Stomach (tissue), 9 donors: ENCODE results near the gene TBC1D20. TPM values are rescaled to one million over a fixed set of nuclear protein-coding genes. Genes with fewer than 3 reads are reported as not detected.

Experiments
- DNase-seq, 2 donors: peaks; one replicate each; pipeline versions ENCODE4 v3.0.0 to v3.0.0-alpha.2; 2013 to 2019
- H3K27ac ChIP-seq, 5 donors: fragments of 200-600 bp in 4 of 5; sonication (generic) in 4 of 5; one replicate each; pipeline ENCODE4 v1.5.1; 2013 to 2019; ENCODE audit warnings: mild to moderate bottlenecking in 1 of 5, moderate library complexity in 1 of 5
- H3K27me3 ChIP-seq, 3 donors: fragments of 200-600 bp; sonication (generic); one replicate each; pipeline ENCODE4 v1.5.1; 2017 to 2019; ENCODE audit warnings: mixed run types in 1 of 3
- H3K36me3 ChIP-seq, 4 donors: fragments of 200-600 bp; sonication (generic); 1 replicate in 3 of 4; 2 replicates in 1 of 4; pipeline ENCODE4 v1.5.1; 2016 to 2019
- H3K4me1 ChIP-seq, 4 donors: fragments of 200-600 bp; sonication (generic); one replicate each; pipeline ENCODE4 v1.5.1; 2016 to 2019
- H3K4me3 ChIP-seq, 4 donors: fragments of 200-600 bp; sonication (generic) in 3 of 4; one replicate each; pipeline ENCODE4 v1.5.1; 2016 to 2019; ENCODE audit warnings: mild to moderate bottlenecking in 1 of 4
- H3K9me3 ChIP-seq, 4 donors: fragments of 200-600 bp; sonication (generic); one replicate each; pipeline ENCODE4 v1.5.1; 2016 to 2019
- CTCF ChIP-seq, 7 experiments: fragments of 450-650 bp in 4 of 7; fragments of 200-600 bp in 3 of 7; sonication (generic) in 3 of 7; IDR thresholded peaks; one replicate each; pipeline ENCODE4 v1.5.1; 2016 to 2019; ENCODE audit warnings: antibody characterized with exemption in 7 of 7, control low read depth in 2 of 7, mild to moderate bottlenecking in 1 of 7
- EP300 ChIP-seq: sonication (generic); formaldehyde crosslinking; IDR thresholded peaks from one replicate; pipeline ENCODE4 v1.6.1; 2017; ENCODE audit warnings: antibody characterized with exemption
- POLR2A ChIP-seq, 4 donors: fragments of 450-650 bp; IDR thresholded peaks; one replicate each; pipeline ENCODE4 v1.6.1; 2016; ENCODE audit warnings: antibody characterized with exemption in 4 of 4, control low read depth in 2 of 4, mild to moderate bottlenecking in 1 of 4, moderate library complexity in 1 of 4
- POLR2AphosphoS5 ChIP-seq, 3 donors: sonication (generic); formaldehyde crosslinking; IDR thresholded peaks; one replicate each; pipeline ENCODE4 v1.6.1; 2016; ENCODE audit warnings: antibody characterized with exemption in 3 of 3
- WGBS, 5 donors: extraction: QIAGEN DNeasy Blood & Tissue Kit in 3 of 5; methylation state at CpG; one replicate each; pipeline versions ENCODE4 v1.1.5 to v1.1.7; 2013 to 2018; 5-methylcytosine and 5-hydroxymethylcytosine counted together
- intact Hi-C: fragments of 100-400 bp; cut with DNase I; formaldehyde crosslinking; loops from one replicate; pipeline ENCODE4 v1.15.1; 2023; ENCODE audit warnings: low total_unique reads
- polyA plus RNA-seq, 3 donors: library from polyadenylated mRNA; stranded (reverse); fragments of 200-250 nt; gene quantifications; one replicate each; pipeline ENCODE4 v1.2.3, GENCODE V29; 2013
- total RNA-seq, 5 donors: library from RNA; depleted of rRNA; stranded (reverse); fragments of >200 nt; gene quantifications; one replicate each; pipeline versions ENCODE4 v1.1.0 to v1.2.3, GENCODE V29; 2014 to 2016
- donor health status: healthy with polysubstance abuse.
- donor health status: Bipolar disorder and iron deficiency.
- donor health status: healthy.

Gene TBC1D20
- total and polyA plus RNA-seq, 8 donors, result 7.5 to 43.3 (median 21.7) TPM

DNA sequence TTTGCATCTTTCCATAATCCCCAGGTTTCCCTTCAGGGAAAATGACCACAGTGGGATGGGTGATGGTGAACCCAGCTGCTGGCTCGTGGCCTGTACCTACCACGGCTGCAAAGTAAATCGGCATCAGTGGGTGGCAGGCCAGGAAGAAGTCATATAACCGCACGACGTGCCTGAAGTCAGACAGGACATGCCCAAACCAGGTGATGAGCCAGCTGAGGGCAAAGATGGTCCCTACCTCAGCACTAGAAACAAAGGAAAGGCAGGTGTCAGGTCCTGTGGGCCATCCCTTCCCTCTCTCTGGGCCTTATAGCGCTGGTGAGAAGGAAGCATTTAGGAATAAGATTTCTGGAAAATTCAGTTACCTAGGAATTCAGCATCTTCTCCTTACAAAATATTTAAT lies 22.2 kb downstream of the TBC1D20 start:
- Histone ChIP-seq H3K36me3 (peaks cover 74 to 100% (median 98%) of the 10 kb centered on the region in 4 donors), H3K27me3 (no peaks in the 10 kb centered on the region), H3K4me1 (peaks cover 15 to 46% (median 17%) of the 10 kb centered on the region in 4 donors), H3K4me3 (no peak overlapping the region), H3K9me3 (no peaks in the 10 kb centered on the region), H3K27ac (no peak overlapping the region)
- DNase-seq, result no peak
- 91 to 98% (median 95%) methylated on average over 7 of the region's 7 CpGs for WGBS, 5 donors
- intact Hi-C loops, result no loop called here
- TF ChIP-seq CTCF (IDR thresholded peaks at IDR 0.05) (no peak), POLR2A (IDR thresholded peaks at IDR 0.05) (no peak), POLR2AphosphoS5 (IDR thresholded peaks at IDR 0.05) (no peak), EP300 (no peak)

GRCh38 chr20:438571-439469 lies 23.5 kb downstream of the TBC1D20 start:
- H3K9me3 ChIP-seq, result no peaks in the 10 kb centered on the region
- peak overlapping the region in 3 of 5 donors; percentile 13 to 67 (median 47) for H3K27ac ChIP-seq
- peak in 1 of 2 donors; percentile 47 for DNase-seq
- 45 to 70% (median 63%) methylated on average over 16 to 18 of the region's 18 CpGs for WGBS, 5 donors
- TF ChIP-seq POLR2AphosphoS5 (IDR thresholded peaks at IDR 0.05), result no peak
- TF ChIP-seq POLR2A (IDR thresholded peaks at IDR 0.05), result no peak
- no peak for TF ChIP-seq CTCF (IDR thresholded peaks at IDR 0.05)
- no peak for TF ChIP-seq EP300
- H3K27me3 ChIP-seq, result no peaks in the 10 kb centered on the region
- peaks cover 77 to 100% (median 94%) of the 10 kb centered on the region in 4 donors for H3K36me3 ChIP-seq
- H3K4me3 ChIP-seq, result peak overlapping the region in 2 of 4 donors; percentile 6 to 14
- peaks cover 5 to 35% (median 8%) of the 10 kb centered on the region in 4 donors for H3K4me1 ChIP-seq
- intact Hi-C loops, result no loop called here

GRCh38 chr20:437787-438486 lies 24.4 kb downstream of the TBC1D20 start:
- 68 to 76% (median 73%) methylated on average over 6 of the region's 6 CpGs for WGBS, 5 donors
- Histone ChIP-seq H3K9me3 (no peaks in the 10 kb centered on the region), H3K4me1 (peaks cover 0 to 32% (median 8%) of the 10 kb centered on the region in 4 donors), H3K27ac (peak overlapping the region in 3 of 5 donors; percentile 13 to 67 (median 47)), H3K4me3 (peak overlapping the region in 1 of 4 donors; percentile 14), H3K36me3 (peaks cover 73 to 95% (median 90%) of the 10 kb centered on the region in 4 donors), H3K27me3 (no peaks in the 10 kb centered on the region)
- TF ChIP-seq POLR2A (IDR thresholded peaks at IDR 0.05) (no peak), POLR2AphosphoS5 (IDR thresholded peaks at IDR 0.05) (no peak), CTCF (IDR thresholded peaks at IDR 0.05) (no peak), EP300 (no peak)
- intact Hi-C loops, result no loop called here
- DNase-seq, result no peak

DNA sequence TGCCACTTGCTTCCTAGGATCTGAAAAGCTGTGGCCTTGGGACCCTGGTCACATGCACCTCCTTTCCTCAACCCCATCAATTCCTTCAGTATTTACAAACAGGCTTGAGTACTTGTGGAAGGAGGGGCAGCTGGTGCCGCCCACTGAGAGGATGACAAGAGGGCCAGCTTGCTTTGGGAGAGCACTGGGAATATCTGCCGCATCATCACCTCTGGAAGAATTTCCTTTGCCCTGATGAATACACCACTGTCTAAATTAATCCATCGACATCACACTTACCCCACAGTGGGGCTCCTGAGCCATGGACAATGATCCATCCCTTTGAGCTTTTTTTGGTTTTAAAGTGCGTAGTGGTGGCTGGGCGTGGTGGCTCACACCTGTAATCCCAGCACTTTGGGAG lies 25.9 kb downstream of the TBC1D20 start:
- TF ChIP-seq POLR2AphosphoS5 (IDR thresholded peaks at IDR 0.05) (no peak), EP300 (no peak), POLR2A (IDR thresholded peaks at IDR 0.05) (no peak), CTCF (IDR thresholded peaks at IDR 0.05) (no peak)
- peaks cover 0 to 32% (median 8%) of the 10 kb centered on the region in 4 donors for H3K4me1 ChIP-seq
- no peaks in the 10 kb centered on the region for H3K9me3 ChIP-seq
- H3K4me3 ChIP-seq, result no peak overlapping the region
- peaks cover 61 to 95% (median 90%) of the 10 kb centered on the region in 4 donors for H3K36me3 ChIP-seq
- intact Hi-C loops, result no loop called here
- WGBS, 5 donors, result 85 to 95% (median 92%) methylated on average over 5 of the region's 5 CpGs
- no peak for DNase-seq
- H3K27ac ChIP-seq, result no peak overlapping the region
- H3K27me3 ChIP-seq, result no peaks in the 10 kb centered on the region
